C4-2B (cell line): ENCODE data around the gene SPACDR.

Source experiments
- CTCF ChIP-seq: fragments of 450-650 bp; conservative IDR thresholded peaks from 2 replicates; pipeline ENCODE4 v1.5.1; 2017; ENCODE audit warnings: mild to moderate bottlenecking
- ZFX ChIP-seq: fragments of 450-650 bp; IDR thresholded peaks from 2 replicates; pipeline ENCODE4 v1.6.1; 2017

DNA sequence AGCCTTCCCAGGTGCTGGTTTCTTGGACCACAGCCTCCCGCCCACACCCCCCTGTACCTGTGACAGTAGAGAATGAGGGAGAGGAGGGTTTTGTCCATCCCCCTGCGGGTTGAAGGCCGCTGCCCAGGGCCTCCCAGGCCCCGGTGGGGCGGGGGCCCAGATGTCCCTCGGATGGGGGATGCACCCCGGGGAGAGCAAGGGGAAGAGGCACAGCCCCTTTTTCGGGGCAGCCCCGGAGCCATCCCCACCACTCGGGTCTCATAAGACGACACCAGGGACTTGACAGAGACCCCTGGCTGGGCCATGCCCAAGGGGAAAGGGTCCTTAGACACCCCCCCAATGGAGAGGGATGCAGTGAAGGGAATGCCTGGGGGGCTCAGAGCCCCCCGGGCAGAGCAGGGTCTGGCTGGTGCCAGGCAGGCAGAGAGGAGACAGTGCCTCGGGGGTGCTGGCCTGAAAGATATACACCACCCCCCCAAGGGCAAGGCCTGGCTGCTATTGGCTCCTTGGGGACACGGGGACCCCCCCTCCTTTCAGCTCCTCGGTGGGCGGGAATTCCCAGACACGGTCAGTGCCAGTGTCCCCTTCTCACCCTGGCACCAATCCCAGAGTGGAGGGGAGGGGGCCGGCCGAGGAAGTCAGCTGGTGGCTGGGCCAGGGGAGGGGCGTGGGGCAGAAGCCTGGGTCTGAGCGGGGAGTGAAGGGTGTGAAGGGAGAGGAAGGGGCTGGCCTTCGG lies 3.7 kb upstream of the SPACDR start:
- TF ChIP-seq CTCF (no peak), ZFX (no peak)
